GM23248 (cell line): ENCODE data around the gene PTBP1. TPM values are rescaled to one million over a fixed set of nuclear protein-coding genes. Genes with fewer than 3 reads are reported as not detected.

ENCODE experiments used
- DNase-seq: peaks from one replicate; pipeline ENCODE4 v3.0.0-alpha.2; 2015
- H2AFZ ChIP-seq: fragments of 200-600 bp; sonication (generic); 2 replicates; pipeline ENCODE4 v1.6.1; 2016; ENCODE audit warnings: antibody characterized with exemption
- H3F3A ChIP-seq: fragments of 200-600 bp; sonication (generic); 2 replicates; pipeline ENCODE4 v1.6.1; 2016; ENCODE audit warnings: mild to moderate bottlenecking, antibody characterized with exemption, mixed run types; ENCODE audit not compliant: insufficient read depth
- H3K27ac ChIP-seq: fragments of 200-600 bp; sonication (generic); 2 replicates; pipeline ENCODE4 v1.5.1; 2016; ENCODE audit warnings: mild to moderate bottlenecking
- H3K27me3 ChIP-seq: fragments of 200-600 bp; sonication (generic); replicated peaks from 2 replicates; pipeline ENCODE4 v1.6.1; 2016; ENCODE audit warnings: mild to moderate bottlenecking; ENCODE audit not compliant: insufficient read depth
- H3K36me3 ChIP-seq: fragments of 200-600 bp; sonication (generic); 2 replicates; pipeline ENCODE4 v1.6.1; 2016; ENCODE audit warnings: low read depth, mild to moderate bottlenecking
- H3K4me1 ChIP-seq: fragments of 200-600 bp; sonication (generic); 2 replicates; pipeline ENCODE4 v1.6.1; 2016; ENCODE audit warnings: mild to moderate bottlenecking; ENCODE audit not compliant: insufficient read depth
- H3K4me2 ChIP-seq: fragments of 200-600 bp; sonication (generic); one replicate; pipeline ENCODE4 v1.6.1; 2016; ENCODE audit warnings: mild to moderate bottlenecking; ENCODE audit not compliant: unreplicated experiment
- H3K4me3 ChIP-seq: fragments of 200-600 bp; sonication (generic); 2 replicates; pipeline ENCODE4 v1.5.1; 2016; ENCODE audit warnings: mild to moderate bottlenecking
- H3K79me2 ChIP-seq: fragments of 200-600 bp; sonication (generic); 2 replicates; pipeline ENCODE4 v1.6.1; 2016; ENCODE audit warnings: mild to moderate bottlenecking; ENCODE audit not compliant: insufficient read depth
- H3K9ac ChIP-seq: fragments of 200-600 bp; sonication (generic); 2 replicates; pipeline ENCODE4 v1.6.1; 2016; ENCODE audit warnings: mild to moderate bottlenecking
- H3K9me2 ChIP-seq: fragments of 200-600 bp; sonication (generic); 2 replicates; pipeline ENCODE4 v1.6.1; 2016; ENCODE audit warnings: mixed run types, mild to moderate bottlenecking, moderate library complexity; ENCODE audit not compliant: insufficient read depth
- H3K9me3 ChIP-seq: fragments of 200-600 bp; sonication (generic); one replicate; pipeline ENCODE4 v1.6.1; 2017; ENCODE audit warnings: low read depth
- H4K20me1 ChIP-seq: fragments of 200-600 bp; sonication (generic); 2 replicates; pipeline ENCODE4 v1.6.0; 2016; ENCODE audit not compliant: insufficient read depth
- EZH2 ChIP-seq: fragments of 200-600 bp; sonication (generic); IDR thresholded peaks from 2 replicates; pipeline ENCODE4 v1.6.1; 2018; ENCODE audit warnings: antibody characterized with exemption, mild to moderate bottlenecking; ENCODE audit not compliant: insufficient read depth, poor library complexity, severe bottlenecking
- EZH2phosphoT487 ChIP-seq: fragments of 200-600 bp; sonication (generic); IDR thresholded peaks from 2 replicates; pipeline ENCODE4 v1.6.1; 2018; ENCODE audit warnings: antibody characterized with exemption, moderate library complexity, mild to moderate bottlenecking, low read depth; ENCODE audit not compliant: insufficient read depth
- WGBS, 2 experiments: methylation state at CpG; one replicate each; pipeline ENCODE4 v1.1.6; 2015 to 2017; ENCODE audit warnings: low lambda C conversion rate in 2 of 2, low coverage in 1 of 2; ENCODE audit errors: missing lambda C conversion rate in 2 of 2; 5-methylcytosine and 5-hydroxymethylcytosine counted together
- in situ Hi-C: fragments of 300-500 bp; cut with MboI; formaldehyde crosslinking; loops from 2 replicates; pipeline ENCODE4 v1.15.0; 2020
- polyA plus RNA-seq: library from polyadenylated mRNA; unstranded; fragments of >200 nt; fragmentation: Nextera tagmentation; extraction: Ambion mirVana; gene quantifications from 2 replicates; pipeline ENCODE4 v1.2.1, GENCODE V29; 2016
- total RNA-seq: library from RNA; depleted of rRNA; stranded (reverse); fragments of >200 nt; shearing (Covaris generic); gene quantifications from 2 replicates; pipeline ENCODE4 v1.2.3, GENCODE V29; 2014

PTBP1 gene
- total and polyA plus RNA-seq, 2 experiments from 2014 or later = 160 to 175 TPM

- Histone ChIP-seq H3K9me3 (no peaks in the 10 kb centered on the region), H3K9ac (no peak overlapping the region), H3K36me3 (no peaks in the 10 kb centered on the region), H3F3A (no peaks in the 10 kb centered on the region), H3K9me2 (no peaks in the 10 kb centered on the region), H3K4me3 (no peak overlapping the region), H3K4me1 (peaks cover 14% of the 10 kb centered on the region; the same call in 1 of the 2 replicates), H3K27me3 (no peaks in the 10 kb centered on the region), H3K4me2 (no peak overlapping the region), H4K20me1 (no peaks in the 10 kb centered on the region), H3K27ac (no peak overlapping the region), H2AFZ (no peak overlapping the region), H3K79me2 (no peaks in the 10 kb centered on the region)
- DNase-seq = no peak
- 80% methylated on average over 2 to 8 of the region's 8 CpGs for WGBS, 2 experiments
- in situ Hi-C loops = no loop called here
- TF ChIP-seq EZH2phosphoT487 (no peak), EZH2 (no peak)
Observed at GRCh38 chr19:791567-792305, 5.5 kb upstream of the PTBP1 start.

- no peak overlapping the region for H3K9ac ChIP-seq
- no peaks in the 10 kb centered on the region for H3F3A ChIP-seq
- H3K4me2 ChIP-seq = no peak overlapping the region
- H3K9me2 ChIP-seq = no peaks in the 10 kb centered on the region
- H3K27ac ChIP-seq = no peak overlapping the region
- no peaks in the 10 kb centered on the region for H3K36me3 ChIP-seq
- peaks cover 14% of the 10 kb centered on the region; the same call in 1 of the 2 replicates for H3K4me1 ChIP-seq
- WGBS, 2 experiments = 85 to 86% methylated on average over 15 of the region's 16 CpGs
- H3K4me3 ChIP-seq = no peak overlapping the region
- H3K9me3 ChIP-seq = no peaks in the 10 kb centered on the region
- in situ Hi-C loops = no loop called here
- DNase-seq = no peak
- H3K79me2 ChIP-seq = no peaks in the 10 kb centered on the region
- TF ChIP-seq EZH2phosphoT487 (no peak), EZH2 (no peak)
- no peak overlapping the region for H2AFZ ChIP-seq
- no peaks in the 10 kb centered on the region for H3K27me3 ChIP-seq
- no peaks in the 10 kb centered on the region for H4K20me1 ChIP-seq
Observed at GRCh38 chr19:792306-792885, 4.9 kb upstream of the PTBP1 start.

GRCh38 chr19:793806-794205, 3.4 kb upstream of the PTBP1 start:
- Histone ChIP-seq H3K4me2 (no peak overlapping the region), H3K36me3 (no peaks in the 10 kb centered on the region), H3K9me2 (no peaks in the 10 kb centered on the region), H3K4me3 (no peak overlapping the region), H3K9ac (no peak overlapping the region), H3K79me2 (peaks cover 9% of the 10 kb centered on the region), H3K27ac (no peak overlapping the region), H3K27me3 (no peaks in the 10 kb centered on the region), H2AFZ (no peak overlapping the region), H4K20me1 (peaks cover 2% of the 10 kb centered on the region; the same call in 1 of the 2 replicates), H3K4me1 (peaks cover 13% of the 10 kb centered on the region; the same call in 1 of the 2 replicates), H3K9me3 (no peaks in the 10 kb centered on the region), H3F3A (no peaks in the 10 kb centered on the region; the same call in 1 of the 2 replicates)
- TF ChIP-seq EZH2phosphoT487 (no peak), EZH2 (no peak)
- DNase-seq = no peak
- WGBS, 2 experiments = 97 to 98% methylated on average over 12 of the region's 12 CpGs
- in situ Hi-C loops = no loop called here

GRCh38 chr19:795073-795611, 2.1 kb upstream of the PTBP1 start:
- peaks cover 8% of the 10 kb centered on the region for H3F3A ChIP-seq
- DNase-seq = peak; percentile 40
- H3K27me3 ChIP-seq = no peaks in the 10 kb centered on the region
- 0 out of 2 replicates have a peak, but pooled peaks cover 9% of the 10 kb centered on the region for H3K36me3 ChIP-seq
- in situ Hi-C loops = no loop called here
- no peak overlapping the region for H3K4me2 ChIP-seq
- peaks cover 23% of the 10 kb centered on the region for H3K79me2 ChIP-seq
- peaks cover 13% of the 10 kb centered on the region for H3K4me1 ChIP-seq
- H3K9me2 ChIP-seq = no peaks in the 10 kb centered on the region
- peaks cover 13% of the 10 kb centered on the region; the same call in 1 of the 2 replicates for H4K20me1 ChIP-seq
- no peak overlapping the region for H3K4me3 ChIP-seq
- H2AFZ ChIP-seq = peak overlapping the region; percentile 44; the same call in 1 of the 2 replicates
- TF ChIP-seq EZH2phosphoT487 = no peak
- no peaks in the 10 kb centered on the region for H3K9me3 ChIP-seq
- H3K27ac ChIP-seq = no peak overlapping the region
- no peak overlapping the region for H3K9ac ChIP-seq
- WGBS, 2 experiments = 42 to 43% methylated on average over 27 to 28 of the region's 28 CpGs
